MCF 10A (cell line): ENCODE measurements around the gene DCLK2. TPM values are rescaled to one million over a fixed set of nuclear protein-coding genes. Genes with fewer than 3 reads are reported as not detected.

Experiments
- BruUV-seq: library from RNA; stranded (reverse); fragments of 400-500 nt; replicated peaks from 2 replicates; lab custom pipeline; 2021; lab: Mats Ljungman, UMichigan
- CTCF ChIA-PET: fragments of 300-600 bp; sonication (Branson Sonifier 250); formaldehyde crosslinking; extraction: SDS; loops from one replicate; lab custom pipeline; 2021; ENCODE audit warnings: antibody characterized with exemption, inconsistent platforms; lab: Yijun Ruan, JAX
- POLR2A ChIA-PET: fragments of 300-600, 350-650 bp; sonication (Branson Sonifier 250); formaldehyde crosslinking; extraction: SDS; loops from one replicate; lab custom pipeline; 2020; ENCODE audit warnings: antibody characterized with exemption, inconsistent platforms; lab: Yijun Ruan, JAX
- DNase-seq: peaks from one replicate; pipeline ENCODE4 v3.0.0-alpha.2; 2018; ENCODE audit not compliant: unreplicated experiment
- H3K27ac Mint-ChIP-seq: one replicate; pipeline ENCODE4 v1.8.0; 2022; ENCODE audit warnings: mild to moderate bottlenecking, low read depth, mixed read lengths; ENCODE audit not compliant: unreplicated experiment
- H3K27me3 Mint-ChIP-seq: one replicate; pipeline ENCODE4 v1.8.0; 2022; ENCODE audit warnings: mixed read lengths; ENCODE audit not compliant: insufficient read depth, unreplicated experiment
- H3K36me3 Mint-ChIP-seq: one replicate; pipeline ENCODE4 v1.8.0; 2022; ENCODE audit warnings: mild to moderate bottlenecking, moderate library complexity, mixed read lengths; ENCODE audit not compliant: insufficient read depth, unreplicated experiment
- H3K4me1 Mint-ChIP-seq: one replicate; pipeline ENCODE4 v1.8.0; 2022; ENCODE audit warnings: mixed read lengths; ENCODE audit not compliant: insufficient read depth, unreplicated experiment
- H3K4me3 Mint-ChIP-seq: one replicate; pipeline ENCODE4 v1.8.0; 2022; ENCODE audit warnings: mild to moderate bottlenecking, moderate library complexity, mixed read lengths; ENCODE audit not compliant: unreplicated experiment
- H3K9me3 Mint-ChIP-seq: one replicate; pipeline ENCODE4 v1.8.0; 2022; ENCODE audit warnings: mixed read lengths; ENCODE audit not compliant: unreplicated experiment
- intact Hi-C: fragments of 100-400 bp; cut with micrococcal nuclease; formaldehyde crosslinking; loops from 2 replicates; pipeline ENCODE4 v1.14.1; 2022
- total RNA-seq: library from RNA; stranded (reverse); gene quantifications from 2 replicates; pipeline ENCODE4 v1.2.3, GENCODE V29; 2022
- TF ChIP-seq, protein P1 (sequence below): fragments of 200-600 bp; IDR thresholded peaks from one replicate; pipeline ENCODE4 v1.8.0; 2022; ENCODE audit warnings: antibody characterized with exemption, mild to moderate bottlenecking; ENCODE audit not compliant: unreplicated experiment

The DCLK2 gene
- total RNA-seq, 1 experiment from 2014 or later, result 1.2 TPM

DNA sequence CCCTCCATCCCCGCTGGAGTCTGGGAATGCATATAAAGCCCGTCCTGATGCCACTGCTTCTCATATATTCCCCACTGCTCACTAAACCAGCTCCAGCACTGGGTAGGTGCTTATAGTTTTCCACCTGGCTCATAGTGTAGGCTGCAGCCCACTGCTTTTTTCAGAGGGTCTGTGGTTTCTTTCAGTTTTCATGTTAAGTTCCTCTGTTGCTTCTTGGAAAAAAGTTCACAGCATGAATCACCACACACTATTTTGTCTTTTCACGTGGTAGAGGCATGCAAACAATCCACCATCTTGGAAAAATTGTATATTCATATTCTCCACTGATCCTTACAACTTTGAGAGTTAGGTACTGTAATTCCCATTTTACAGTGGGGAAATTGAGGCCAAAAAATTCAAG is 39.4 kb downstream of the DCLK2 start:
- Mint-ChIP-seq H3K4me1 (peaks cover 6% of the 10 kb centered on the region), H3K27ac (no peak overlapping the region), H3K27me3 (no peaks in the 10 kb centered on the region), H3K9me3 (peaks cover 7% of the 10 kb centered on the region), H3K4me3 (no peak overlapping the region), H3K36me3 (peaks cover 7% of the 10 kb centered on the region)
- TF ChIP-seq, protein P1, sequence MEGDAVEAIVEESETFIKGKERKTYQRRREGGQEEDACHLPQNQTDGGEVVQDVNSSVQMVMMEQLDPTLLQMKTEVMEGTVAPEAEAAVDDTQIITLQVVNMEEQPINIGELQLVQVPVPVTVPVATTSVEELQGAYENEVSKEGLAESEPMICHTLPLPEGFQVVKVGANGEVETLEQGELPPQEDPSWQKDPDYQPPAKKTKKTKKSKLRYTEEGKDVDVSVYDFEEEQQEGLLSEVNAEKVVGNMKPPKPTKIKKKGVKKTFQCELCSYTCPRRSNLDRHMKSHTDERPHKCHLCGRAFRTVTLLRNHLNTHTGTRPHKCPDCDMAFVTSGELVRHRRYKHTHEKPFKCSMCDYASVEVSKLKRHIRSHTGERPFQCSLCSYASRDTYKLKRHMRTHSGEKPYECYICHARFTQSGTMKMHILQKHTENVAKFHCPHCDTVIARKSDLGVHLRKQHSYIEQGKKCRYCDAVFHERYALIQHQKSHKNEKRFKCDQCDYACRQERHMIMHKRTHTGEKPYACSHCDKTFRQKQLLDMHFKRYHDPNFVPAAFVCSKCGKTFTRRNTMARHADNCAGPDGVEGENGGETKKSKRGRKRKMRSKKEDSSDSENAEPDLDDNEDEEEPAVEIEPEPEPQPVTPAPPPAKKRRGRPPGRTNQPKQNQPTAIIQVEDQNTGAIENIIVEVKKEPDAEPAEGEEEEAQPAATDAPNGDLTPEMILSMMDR, result no peak
- ChIA-PET CTCF (interaction anchor here (0.6 to 1.1 kb wide), 5 partner anchors 18 to 136 kb away, joined by 3 read pairs; no protein-coding TSS in a partner anchor), POLR2A (interaction anchor here (0.7 kb wide), 1 partner anchor 23 kb away, joined by 4 read pairs; no protein-coding TSS in a partner anchor)
- BruUV-seq, result no TSS peak
- intact Hi-C loops, result no loop called here
- DNase-seq, result no peak

DNA sequence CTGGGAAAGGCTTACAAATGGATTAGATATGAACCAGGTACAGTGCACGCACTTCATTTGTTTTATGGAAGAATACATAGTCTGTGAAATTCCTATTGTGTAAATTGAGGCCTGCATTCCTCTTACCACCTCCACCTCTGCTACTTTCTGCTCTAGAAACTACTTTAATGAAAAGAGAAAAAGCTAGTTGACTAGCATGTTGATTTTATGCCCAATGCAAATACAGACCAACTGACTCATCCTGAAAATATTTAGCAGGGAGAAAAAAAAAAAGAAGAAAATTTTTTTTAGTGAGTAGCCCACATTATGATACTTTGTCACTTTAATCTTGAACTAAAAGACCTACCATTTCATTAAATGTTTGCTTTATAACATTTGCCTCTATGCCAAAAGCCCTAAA is 41.2 kb downstream of the DCLK2 start:
- ChIA-PET CTCF (interaction anchor here (0.5 to 1.4 kb wide), 2 partner anchors 112 to 123 kb away, joined by 3 to 4 read pairs; no protein-coding TSS in a partner anchor), POLR2A (interaction anchor here (0.6 kb wide), 1 partner anchor 80 kb away, joined by 3 read pairs; no protein-coding TSS in a partner anchor)
- intact Hi-C loops, result no loop called here
- Mint-ChIP-seq H3K36me3 (peaks cover 7% of the 10 kb centered on the region), H3K9me3 (peaks cover 7% of the 10 kb centered on the region), H3K4me3 (no peak overlapping the region), H3K4me1 (peaks cover 6% of the 10 kb centered on the region), H3K27ac (no peak overlapping the region), H3K27me3 (no peaks in the 10 kb centered on the region)
- BruUV-seq, result no TSS peak
- TF ChIP-seq, protein P1, result no peak
- no peak for DNase-seq

DNA sequence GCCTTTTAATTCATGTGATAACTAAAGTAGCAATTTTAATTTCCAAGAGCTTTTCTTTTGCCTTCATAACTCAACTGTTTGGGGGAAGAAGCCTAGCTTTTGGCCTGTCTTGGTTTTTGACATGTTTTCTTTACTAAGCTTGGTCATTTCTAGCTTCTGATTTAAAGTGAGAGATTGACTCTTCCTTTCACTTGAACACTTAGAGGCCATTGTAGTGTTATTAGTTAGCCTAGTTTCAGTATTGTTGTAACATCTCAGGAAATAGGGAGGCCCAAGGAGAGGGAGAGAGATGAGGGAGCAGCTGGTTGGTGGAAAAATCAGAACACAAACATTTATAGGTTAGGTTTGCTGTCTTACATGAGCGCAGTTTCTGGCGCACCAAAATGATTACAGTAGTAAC is 44.8 kb downstream of the DCLK2 start:
- no TSS peak for BruUV-seq
- peaks cover 7% of the 10 kb centered on the region for H3K9me3 Mint-ChIP-seq
- CTCF ChIA-PET, result interaction anchor here (0.8 kb wide), 1 partner anchor 9 kb away, joined by 3 read pairs; no protein-coding TSS in a partner anchor
- H3K36me3 Mint-ChIP-seq, result peaks cover 7% of the 10 kb centered on the region
- no peak overlapping the region for H3K27ac Mint-ChIP-seq
- H3K4me1 Mint-ChIP-seq, result peaks cover 28% of the 10 kb centered on the region
- DNase-seq, result no peak
- TF ChIP-seq, protein P1, result no peak
- POLR2A ChIA-PET, result interaction anchor here (0.8 kb wide), 1 partner anchor 17 kb away, joined by 3 read pairs; no protein-coding TSS in a partner anchor
- no peak overlapping the region for H3K4me3 Mint-ChIP-seq
- H3K27me3 Mint-ChIP-seq, result no peaks in the 10 kb centered on the region
- intact Hi-C loops, result no loop called here

DNA sequence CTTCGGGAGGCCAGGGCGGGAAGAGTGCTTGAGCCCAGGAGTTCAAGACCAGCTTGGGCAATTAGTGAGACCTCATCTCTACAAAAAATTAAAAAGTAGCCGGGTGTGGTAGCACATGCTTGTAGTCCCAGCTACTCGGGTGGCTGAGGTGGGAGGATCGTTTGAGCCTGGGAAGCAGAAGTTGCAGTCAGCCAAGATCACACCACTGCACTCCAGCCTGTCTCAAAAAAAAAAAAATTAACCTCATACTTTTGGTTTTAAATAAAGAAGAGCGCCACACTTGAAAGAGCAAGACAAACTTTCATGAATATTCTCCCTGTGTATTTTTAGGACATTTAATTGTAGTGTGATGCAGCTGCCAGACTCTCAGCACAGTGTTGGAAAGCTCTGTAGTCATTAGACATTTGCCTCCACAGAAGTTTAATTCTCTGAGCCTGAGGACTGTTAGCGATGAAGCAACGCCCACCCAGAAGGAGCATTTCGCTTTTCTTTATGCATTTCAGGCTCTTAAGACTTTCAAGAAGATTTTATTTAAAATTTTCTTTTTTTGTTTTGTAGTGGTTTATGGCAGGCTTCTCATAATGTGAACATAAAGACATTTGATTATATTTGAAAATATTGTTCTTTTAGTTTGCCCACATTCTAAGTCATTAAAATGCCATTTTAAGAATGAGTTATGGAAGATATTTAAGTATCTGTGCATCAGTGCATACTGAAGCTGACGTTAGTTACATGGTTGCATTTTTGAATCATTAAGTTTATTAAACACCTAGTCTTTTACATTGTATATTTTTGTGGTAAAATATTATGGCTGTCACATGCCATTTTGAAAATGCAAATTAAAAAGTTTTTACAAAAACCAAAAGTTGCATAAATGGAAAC is 45.8 kb downstream of the DCLK2 start:
- H3K9me3 Mint-ChIP-seq, result peaks cover 7% of the 10 kb centered on the region
- no peak overlapping the region for H3K4me3 Mint-ChIP-seq
- DNase-seq, result no peak
- H3K27ac Mint-ChIP-seq, result no peak overlapping the region
- H3K27me3 Mint-ChIP-seq, result no peaks in the 10 kb centered on the region
- CTCF ChIA-PET, result interaction anchor here (0.8 kb wide), 1 partner anchor 8 kb away, joined by 3 read pairs; no protein-coding TSS in a partner anchor
- POLR2A ChIA-PET, result no interaction called here
- intact Hi-C loops, result no loop called here
- TF ChIP-seq, protein P1, result no peak
- H3K36me3 Mint-ChIP-seq, result peaks cover 7% of the 10 kb centered on the region
- H3K4me1 Mint-ChIP-seq, result peaks cover 30% of the 10 kb centered on the region
- no TSS peak for BruUV-seq
